H1 (cell line): ENCODE results near the gene BICRAL. TPM values are rescaled to one million over a fixed set of nuclear protein-coding genes. Genes with fewer than 3 reads are reported as not detected.

Source experiments
- CTCF ChIA-PET: fragments of 300-600 bp; sonication (Branson Sonifier 250); formaldehyde crosslinking; loops from one replicate; lab custom pipeline; 2021; ENCODE audit not compliant: partially characterized antibody; lab: Charles Lee
- POLR2A ChIA-PET: fragments of 300-600 bp; sonication (Branson Sonifier 250); formaldehyde crosslinking; loops from one replicate; lab custom pipeline; 2021; ENCODE audit warnings: inconsistent platforms; ENCODE audit not compliant: partially characterized antibody; lab: Charles Lee
- DNase-seq, 2 experiments: peaks; one replicate each; pipeline versions ENCODE4 v3.0.0 to v3.0.0-alpha.2; 2010 to 2022; ENCODE audit warnings: low spot score in 2 of 2, low read depth in 1 of 2, mixed read lengths in 1 of 2
- FAIRE-seq: peaks from 2 replicates; lab custom pipeline; 2011; peaks lifted over from hg19 to GRCh38; lab: Jason Lieb, UNC
- H2AFZ ChIP-seq: 2 replicates; pipeline ENCODE4 v1.8.1; 2012; ENCODE audit warnings: low read length, inconsistent platforms
- H2AK5ac ChIP-seq: 2 replicates; pipeline ENCODE4 v1.6.1; 2013; ENCODE audit warnings: low read depth, low read length
- H2BK120ac ChIP-seq: replicated peaks from 2 replicates; pipeline ENCODE3; 2013; ENCODE audit warnings: low read depth, low read length, inconsistent platforms
- H2BK12ac ChIP-seq: 2 replicates; pipeline ENCODE4 v1.6.1; 2013; ENCODE audit warnings: low read depth, low read length
- H2BK15ac ChIP-seq: 2 replicates; pipeline ENCODE4 v1.6.1; 2013; ENCODE audit warnings: low read length
- H2BK20ac ChIP-seq: 2 replicates; pipeline ENCODE4 v1.6.1; 2013; ENCODE audit warnings: low read length
- H2BK5ac ChIP-seq: 2 replicates; pipeline ENCODE4 v1.6.1; 2013; ENCODE audit warnings: low read depth, low read length
- H3K14ac ChIP-seq: 2 replicates; pipeline ENCODE4 v1.6.1; 2013; ENCODE audit warnings: inconsistent platforms; ENCODE audit not compliant: insufficient read length
- H3K18ac ChIP-seq: 2 replicates; pipeline ENCODE4 v1.6.1; 2013; ENCODE audit warnings: low read length; ENCODE audit errors: extremely low read depth
- H3K23ac ChIP-seq: 2 replicates; pipeline ENCODE4 v1.6.1; 2013; ENCODE audit warnings: inconsistent platforms; ENCODE audit not compliant: insufficient read length
- H3K23me2 ChIP-seq: 2 replicates; pipeline ENCODE4 v1.6.1; 2013; ENCODE audit warnings: low read depth, low read length
- H3K27ac ChIP-seq: 2 replicates; pipeline ENCODE4 v1.6.1; 2011; ENCODE audit warnings: low read depth, low read length, inconsistent platforms
- H3K27me3 ChIP-seq, 4 experiments: replicated peaks in 1 of 4; 1 replicate in 1 of 4; 2 replicates in 3 of 4; pipeline versions ENCODE4 v1.6.1 to v1.8.1; 2011 to 2013; ENCODE audit warnings: low read length in 3 of 4, mild to moderate bottlenecking in 3 of 4, inconsistent platforms in 2 of 4, mixed read lengths in 2 of 4, moderate library complexity in 1 of 4; ENCODE audit not compliant: control insufficient read depth in 3 of 4, insufficient read depth in 3 of 4; ENCODE audit errors: extremely low read depth in 1 of 4
- H3K36me3 ChIP-seq, 4 experiments: 2 replicates each; pipeline versions ENCODE4 v1.6.1 to v1.8.1; 2011 to 2013; ENCODE audit warnings: mild to moderate bottlenecking in 4 of 4, low read length in 3 of 4, moderate library complexity in 2 of 4, control low read depth in 1 of 4, inconsistent platforms in 1 of 4; ENCODE audit not compliant: insufficient read depth in 4 of 4, control insufficient read depth in 2 of 4
- H3K4ac ChIP-seq: replicated peaks from 2 replicates; pipeline ENCODE3; 2013; ENCODE audit warnings: low read length, low read depth, mixed read lengths, inconsistent platforms; ENCODE audit not compliant: insufficient read length
- H3K4me1 ChIP-seq, 4 experiments: replicated peaks in 1 of 4; 1 replicate in 1 of 4; 2 replicates in 3 of 4; pipeline versions ENCODE4 v1.6.1 to v1.8.1; 2011 to 2013; ENCODE audit warnings: low read length in 3 of 4, inconsistent platforms in 2 of 4, mixed read lengths in 1 of 4; ENCODE audit not compliant: insufficient read depth in 4 of 4, control insufficient read depth in 3 of 4
- H3K4me2 ChIP-seq, 2 experiments: 2 replicates each; pipeline versions ENCODE4 v1.6.1 to v1.8.1; 2011 to 2013; ENCODE audit warnings: low read depth in 2 of 2, low read length in 2 of 2, control low read depth in 1 of 2, inconsistent platforms in 1 of 2, mild to moderate bottlenecking in 1 of 2; ENCODE audit not compliant: insufficient read depth in 1 of 2
- H3K4me3 ChIP-seq, 4 experiments: fragments of 200-600, 300-600 bp in 1 of 4; sonication (generic), shearing (Covaris generic), sonication (Bioruptor Twin) in 1 of 4; 2 replicates each; pipeline versions ENCODE4 v1.5.1 to v1.8.1; 2011 to 2016; ENCODE audit warnings: low read length in 4 of 4, low read depth in 3 of 4, control low read depth in 2 of 4, inconsistent platforms in 2 of 4, mild to moderate bottlenecking in 2 of 4, mixed read lengths in 1 of 4, moderate library complexity in 1 of 4; ENCODE audit not compliant: insufficient read depth in 2 of 4; ENCODE audit errors: extremely low read depth in 1 of 4
- H3K56ac ChIP-seq: replicated peaks from 2 replicates; pipeline ENCODE3; 2013; ENCODE audit warnings: low read depth, mild to moderate bottlenecking, mixed read lengths, low read length, inconsistent platforms; ENCODE audit not compliant: insufficient read length
- H3K79me1 ChIP-seq: 2 replicates; pipeline ENCODE4 v1.6.1; 2013; ENCODE audit warnings: low read depth, low read length, control low read depth
- H3K79me2 ChIP-seq, 2 experiments: 2 replicates each; pipeline versions ENCODE4 v1.6.1 to v1.8.1; 2012 to 2013; ENCODE audit warnings: low read length in 2 of 2, mild to moderate bottlenecking in 2 of 2, inconsistent platforms in 1 of 2; ENCODE audit not compliant: insufficient read depth in 2 of 2, control insufficient read depth in 1 of 2
- H3K9ac ChIP-seq, 4 experiments: replicated peaks in 1 of 4; 1 replicate in 1 of 4; 2 replicates in 3 of 4; pipeline versions ENCODE4 v1.6.1 to v1.8.1; 2011 to 2013; ENCODE audit warnings: low read depth in 3 of 4, low read length in 3 of 4, control low read depth in 2 of 4, mild to moderate bottlenecking in 2 of 4, moderate library complexity in 2 of 4, inconsistent platforms in 1 of 4; ENCODE audit errors: extremely low read depth in 1 of 4
- H3K9me3 ChIP-seq, 2 experiments: 2 replicates each; pipeline versions ENCODE4 v1.6.1 to v1.8.1; 2012 to 2013; ENCODE audit warnings: mild to moderate bottlenecking in 2 of 2, moderate library complexity in 2 of 2, control low read depth in 1 of 2, inconsistent platforms in 1 of 2, low read depth in 1 of 2, low read length in 1 of 2, mixed read lengths in 1 of 2; ENCODE audit not compliant: insufficient read depth in 2 of 2
- H4K20me1 ChIP-seq, 2 experiments: replicated peaks in 1 of 2; 2 replicates each; pipeline versions ENCODE3 to v1.8.1; 2011 to 2013; ENCODE audit warnings: inconsistent platforms in 2 of 2, low read length in 2 of 2, mild to moderate bottlenecking in 1 of 2; ENCODE audit not compliant: insufficient read depth in 2 of 2, control insufficient read depth in 1 of 2
- H4K5ac ChIP-seq: 2 replicates; pipeline ENCODE4 v1.6.1; 2013; ENCODE audit warnings: low read length, low read depth, mixed read lengths, inconsistent platforms; ENCODE audit not compliant: insufficient read length
- H4K8ac ChIP-seq: 2 replicates; pipeline ENCODE4 v1.8.0; 2013; ENCODE audit warnings: mild to moderate bottlenecking, moderate library complexity, low read length, inconsistent platforms; ENCODE audit not compliant: insufficient read depth; ENCODE audit errors: extremely low read depth
- H4K91ac ChIP-seq: replicated peaks from 2 replicates; pipeline ENCODE3; 2013; ENCODE audit warnings: low read length, mixed read lengths, inconsistent platforms; ENCODE audit not compliant: insufficient read length
- E2F6 ChIP-seq: IDR thresholded peaks from 2 replicates; pipeline ENCODE4 v1.6.1; 2012; ENCODE audit warnings: inconsistent platforms
- MAX ChIP-seq: IDR thresholded peaks from 2 replicates; pipeline ENCODE4 v1.6.1; 2012; ENCODE audit warnings: inconsistent platforms
- POLR2A ChIP-seq, 2 experiments: IDR thresholded peaks; 1 replicate in 1 of 2; 2 replicates in 1 of 2; pipeline ENCODE4 v1.6.1; 2011; ENCODE audit warnings: low read depth in 2 of 2, low read length in 2 of 2, mild to moderate bottlenecking in 2 of 2; ENCODE audit errors: control extremely low read depth in 1 of 2
- POLR2AphosphoS5 ChIP-seq: IDR thresholded peaks from 2 replicates; pipeline ENCODE4 v1.6.1; 2011; ENCODE audit warnings: low read depth, low read length
- SAP30 ChIP-seq: fragments of 300-600 bp; sonication (generic); IDR thresholded peaks from 2 replicates; pipeline ENCODE4 v1.7.1; 2012; ENCODE audit warnings: low read length, moderate library complexity, mild to moderate bottlenecking, inconsistent platforms; ENCODE audit not compliant: insufficient read depth, insufficient replicate concordance
- SIN3A ChIP-seq, 2 experiments: IDR thresholded peaks in 1 of 2; conservative IDR thresholded peaks in 1 of 2; 2 replicates each; pipeline ENCODE4 v1.6.1; 2011 to 2012; ENCODE audit warnings: low read length in 2 of 2, improper control_type of control experiment in 1 of 2, low read depth in 1 of 2, mild to moderate bottlenecking in 1 of 2
- TAF1 ChIP-seq: IDR thresholded peaks from 2 replicates; pipeline ENCODE4 v1.6.1; 2011; ENCODE audit warnings: mild to moderate bottlenecking, low read depth, low read length
- WGBS, 2 experiments: shearing (Covaris generic) in 1 of 2; methylation state at CpG; one replicate each; pipeline versions ENCODE4 v1.1.6 to v1.1.7; 2013 to 2015; ENCODE audit warnings: low lambda C conversion rate in 2 of 2, mixed read lengths in 2 of 2, inconsistent platforms in 1 of 2, low coverage in 1 of 2, missing lambda C conversion rate in 1 of 2; ENCODE audit not compliant: insufficient replicate concordance in 2 of 2, insufficient coverage in 1 of 2, insufficient read length in 1 of 2; ENCODE audit errors: extremely low coverage in 1 of 2, missing lambda C conversion rate in 1 of 2; 5-methylcytosine and 5-hydroxymethylcytosine counted together
- polyA plus RNA-seq, 7 experiments: library from polyadenylated mRNA; depleted of rRNA in 3 of 7; stranded (reverse) in 5 of 7; unstranded in 2 of 7; fragments of >200 nt in 5 of 7; fragments of 200-250 nt in 2 of 7; gene quantifications; 1 replicate in 5 of 7; 2 replicates in 1 of 7; 4 replicates in 1 of 7; pipeline versions ENCODE4 v1.2.1 to v1.2.3, GENCODE V29; 2011 to 2013; ENCODE audit warnings: missing spikeins in 2 of 7, mixed read lengths in 2 of 7
- total RNA-seq: library from RNA; stranded (reverse); fragmentation: NEBNext Ultra II Directional; extraction: Animal tissue kit (Norgen Biotek cat#: 25700); gene quantifications from 2 replicates; pipeline ENCODE4 v1.2.1, GENCODE V29; 2021

Gene BICRAL
- total and polyA plus RNA-seq, 2 of the 8 experiments (the other 6 are each of a cell fraction or from before 2014, with no cell fraction given) = 9.4 to 12.2 TPM

- Histone ChIP-seq H2BK12ac (0 out of 2 replicates have a peak overlapping the region, but pooled peaks have one; percentile 33), H3K9me3 (no peaks in the 10 kb centered on the region), H2BK120ac (peak overlapping the region; percentile 47), H3K4me1 (peaks cover 5 to 7% (median 6%) of the 10 kb centered on the region in 4 experiments; a peak in 6 of 7 replicates), H2AFZ (peak overlapping the region; percentile 28; the same call in 1 of the 2 replicates), H2AK5ac (no peak overlapping the region), H2BK5ac (peak overlapping the region; percentile 89), H4K8ac (peak overlapping the region; percentile 83), H3K4me2 (peak overlapping the region; percentile 81 to 88), H3K79me1 (peaks cover 8% of the 10 kb centered on the region; the same call in 1 of the 2 replicates), H3K14ac (no peak overlapping the region), H3K23ac (no peak overlapping the region), H3K36me3 (no peaks in the 10 kb centered on the region), H2BK15ac (no peak overlapping the region), H4K20me1 (peaks cover 5 to 6% of the 10 kb centered on the region in 2 experiments), H3K27me3 (no peaks in the 10 kb centered on the region), H3K9ac (peak overlapping the region; percentile 77 to 93 (median 85)), H4K5ac (peak overlapping the region; percentile 67), H3K4me3 (peak overlapping the region; percentile 66 to 99 (median 84)), H3K18ac (peak overlapping the region; percentile 72), H3K79me2 (peaks cover 0 to 29% of the 10 kb centered on the region in 2 experiments; a peak in 3 of 4 replicates), H3K4ac (peak overlapping the region; percentile 99), H3K23me2 (peaks cover 13% of the 10 kb centered on the region), H3K27ac (peak overlapping the region; percentile 68), H3K56ac (peak overlapping the region; percentile 87), H2BK20ac (no peak overlapping the region), H4K91ac (peak overlapping the region; percentile 92)
- ChIA-PET CTCF (interaction anchor here (0.7 to 1.8 kb wide), 3 partner anchors 32 to 131 kb away, joined by 4 to 5 read pairs (median 4); no protein-coding TSS in a partner anchor), POLR2A (interaction anchor here (0.9 to 17.0 kb wide), 18 partner anchors 10 to 299 kb away, joined by 3 to 277 read pairs (median 6); partner anchors contain the start of genes BICRAL, CNPY3, GNMT and PRPH2)
- DNase-seq (peak; percentile 86), FAIRE-seq (no peak)
- 4% methylated on average over 40 of the region's 55 CpGs; no CpG with 5 or more reads in 1 of the 2 experiments for WGBS, 2 experiments
- peak; percentile 17 for TF ChIP-seq POLR2AphosphoS5
- TF ChIP-seq TAF1 = peak; percentile 77
- TF ChIP-seq E2F6 = no peak; the same call in 1 of the 2 replicates
- TF ChIP-seq POLR2A (IDR thresholded peaks at IDR 0.05; ENCODE audit: control extremely low read depth in 1 of 2, low read depth in 2 of 2, low read length in 2 of 2) = peak in 1 of 2 experiments; percentile 85; a peak in 2 of 3 replicates
- peak; percentile 83 for TF ChIP-seq SAP30
- no peak; a peak in 1 of 4 replicates for TF ChIP-seq SIN3A (conservative IDR thresholded peaks at IDR 0.05 in 1 of 2, IDR thresholded peaks at IDR 0.05 in 1 of 2; ENCODE audit: low read depth in 1 of 2, low read length in 2 of 2)
- peak; percentile 39 for TF ChIP-seq MAX
Observed at GRCh38 chr6:42746463-42747391, 35.1 kb upstream of the BICRAL start.
